Pancreas (tissue), 10 donors: ENCODE measurements around the gene FRRS1. TPM values are rescaled to one million over a fixed set of nuclear protein-coding genes. Genes with fewer than 3 reads are reported as not detected.

Source experiments
- ATAC-seq, 4 donors: fragments of 200-7000 bp; cut with Tn5 transposase; one replicate each; pipeline versions ENCODE4 v1.8.0 to v1.9.1; 2020; ENCODE audit warnings: mild to moderate bottlenecking in 4 of 4, moderate library complexity in 4 of 4
- DNase-seq, 6 donors: peaks; one replicate each; pipeline ENCODE4 v3.0.0-alpha.2; 2020
- FAIRE-seq: peaks from 2 replicates; lab custom pipeline; 2012; peaks lifted over from hg19 to GRCh38; lab: Jason Lieb, UNC
- H3K27ac ChIP-seq, 4 donors: fragments of 200-600 bp; sonication (generic); 1 replicate in 3 of 4; 2 replicates in 1 of 4; pipeline versions ENCODE4 v1.5.0 to v1.8.0; 2020
- H3K27me3 ChIP-seq, 4 donors: fragments of 200-600 bp; one replicate each; pipeline ENCODE4 v1.8.0; 2021
- H3K36me3 ChIP-seq, 3 donors: fragments of 200-600 bp; sonication (generic) in 1 of 3; one replicate each; pipeline versions ENCODE4 v1.5.0 to v1.8.0; 2020 to 2021
- H3K4me1 ChIP-seq, 3 donors: fragments of 200-600 bp; one replicate each; pipeline ENCODE4 v1.8.0; 2021
- H3K4me3 ChIP-seq, 4 donors: fragments of 200-600 bp; sonication (generic) in 2 of 4; one replicate each; pipeline versions ENCODE4 v1.5.0 to v1.8.0; 2020 to 2021
- H3K9me3 ChIP-seq, 4 donors: fragments of 200-600 bp; one replicate each; pipeline ENCODE4 v1.8.0; 2021
- WGBS, 2 donors: extraction: QIAGEN DNeasy Blood & Tissue Kit; methylation state at CpG; one replicate each; pipeline ENCODE4 v1.1.7; 2013; 5-methylcytosine and 5-hydroxymethylcytosine counted together
- intact Hi-C, 3 donors: fragments of 100-400 bp; cut with DNase I; formaldehyde crosslinking; loops; one replicate each; pipeline versions ENCODE4 v1.11.1 to v1.14.2; 2022
- polyA plus RNA-seq, 2 donors: library from polyadenylated mRNA; stranded (reverse); fragments of 200-250 nt; gene quantifications; one replicate each; pipeline ENCODE4 v1.2.3, GENCODE V29; 2013
- total RNA-seq, 6 donors: library from RNA; stranded (reverse); fragmentation: NEBNext Ultra II Directional in 4 of 6; extraction: Animal tissue kit (Norgen Biotek cat#: 25700) in 4 of 6; gene quantifications; one replicate each; pipeline versions ENCODE4 v1.2.1 to v1.2.4, GENCODE V29; 2021 to 2023
- TF ChIP-seq, protein P1 (sequence below), 4 donors: fragments of 200-600 bp; sonication (generic) in 3 of 4; IDR thresholded peaks; one replicate each; pipeline versions ENCODE4 v1.5.0 to v1.8.0; 2021; ENCODE audit warnings: antibody characterized with exemption in 4 of 4
- donor health status: healthy with polysubstance abuse.
- donor health status: DM: no; HTN: no; CAD: no; lungs with moderate emphysema.
- donor health status: DM: no; HTN: no; CAD: no.
- donor health status: control.
- donor health status: control.
- donor health status: Bipolar disorder and iron deficiency.
- donor health status: DM: yes; HTN: yes; CAD: no.
- donor health status: DM: no; HTN: no; CAD: no.
- donor health status: DM: no; HTN: no; CAD: no.
- donor health status: DM: yes; HTN: yes; CAD: no.

FRRS1 gene
- total and polyA plus RNA-seq, 8 donors: 0.34 to 7.3 (median 1.7) TPM

DNA sequence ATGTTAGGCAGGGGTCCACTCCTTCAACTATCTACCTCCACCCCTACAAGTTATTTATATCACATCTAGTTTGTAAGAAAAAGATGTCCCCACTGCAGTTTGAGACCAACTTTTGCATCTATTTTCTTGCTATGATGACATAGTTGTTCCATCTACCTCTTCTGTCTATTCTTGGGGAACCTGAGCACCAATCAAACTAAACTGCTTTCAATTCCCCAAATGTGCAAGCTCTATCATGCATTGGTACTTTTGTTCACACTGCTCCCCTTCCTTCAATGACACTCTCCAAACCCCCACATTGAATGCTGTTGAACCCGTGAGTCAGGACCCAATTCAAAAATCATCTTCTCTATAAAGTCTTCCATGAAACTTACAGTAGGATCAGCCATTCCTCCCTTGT is 16.0 kb upstream of the FRRS1 start:
- Histone ChIP-seq H3K36me3 (no peaks in the 10 kb centered on the region), H3K4me1 (no peaks in the 10 kb centered on the region), H3K9me3 (no peaks in the 10 kb centered on the region), H3K27ac (no peak overlapping the region), H3K4me3 (no peak overlapping the region), H3K27me3 (no peaks in the 10 kb centered on the region)
- intact Hi-C loops: no loop called here
- FAIRE-seq (no peak), ATAC-seq (no peak), DNase-seq (no peak)
- TF ChIP-seq, protein P1, sequence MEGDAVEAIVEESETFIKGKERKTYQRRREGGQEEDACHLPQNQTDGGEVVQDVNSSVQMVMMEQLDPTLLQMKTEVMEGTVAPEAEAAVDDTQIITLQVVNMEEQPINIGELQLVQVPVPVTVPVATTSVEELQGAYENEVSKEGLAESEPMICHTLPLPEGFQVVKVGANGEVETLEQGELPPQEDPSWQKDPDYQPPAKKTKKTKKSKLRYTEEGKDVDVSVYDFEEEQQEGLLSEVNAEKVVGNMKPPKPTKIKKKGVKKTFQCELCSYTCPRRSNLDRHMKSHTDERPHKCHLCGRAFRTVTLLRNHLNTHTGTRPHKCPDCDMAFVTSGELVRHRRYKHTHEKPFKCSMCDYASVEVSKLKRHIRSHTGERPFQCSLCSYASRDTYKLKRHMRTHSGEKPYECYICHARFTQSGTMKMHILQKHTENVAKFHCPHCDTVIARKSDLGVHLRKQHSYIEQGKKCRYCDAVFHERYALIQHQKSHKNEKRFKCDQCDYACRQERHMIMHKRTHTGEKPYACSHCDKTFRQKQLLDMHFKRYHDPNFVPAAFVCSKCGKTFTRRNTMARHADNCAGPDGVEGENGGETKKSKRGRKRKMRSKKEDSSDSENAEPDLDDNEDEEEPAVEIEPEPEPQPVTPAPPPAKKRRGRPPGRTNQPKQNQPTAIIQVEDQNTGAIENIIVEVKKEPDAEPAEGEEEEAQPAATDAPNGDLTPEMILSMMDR (IDR thresholded peaks at IDR 0.05): no peak
- WGBS, 2 donors: 94 to 100% methylated on average over 1 of the region's 1 CpG

- TF ChIP-seq, protein P1 (IDR thresholded peaks at IDR 0.05): no peak
- intact Hi-C loops: no loop called here
- H3K27ac ChIP-seq: no peak overlapping the region
- H3K9me3 ChIP-seq: no peaks in the 10 kb centered on the region
- H3K36me3 ChIP-seq: no peaks in the 10 kb centered on the region
- WGBS, 2 donors: 68 to 72% methylated on average over 3 of the region's 3 CpGs
- H3K4me1 ChIP-seq: no peaks in the 10 kb centered on the region
- no peak overlapping the region for H3K4me3 ChIP-seq
- ATAC-seq (no peak), FAIRE-seq (no peak), DNase-seq (no peak)
- no peaks in the 10 kb centered on the region for H3K27me3 ChIP-seq
Measured at GRCh38 chr1:99781798-99782197, 15.4 kb upstream of the FRRS1 start.

DNA sequence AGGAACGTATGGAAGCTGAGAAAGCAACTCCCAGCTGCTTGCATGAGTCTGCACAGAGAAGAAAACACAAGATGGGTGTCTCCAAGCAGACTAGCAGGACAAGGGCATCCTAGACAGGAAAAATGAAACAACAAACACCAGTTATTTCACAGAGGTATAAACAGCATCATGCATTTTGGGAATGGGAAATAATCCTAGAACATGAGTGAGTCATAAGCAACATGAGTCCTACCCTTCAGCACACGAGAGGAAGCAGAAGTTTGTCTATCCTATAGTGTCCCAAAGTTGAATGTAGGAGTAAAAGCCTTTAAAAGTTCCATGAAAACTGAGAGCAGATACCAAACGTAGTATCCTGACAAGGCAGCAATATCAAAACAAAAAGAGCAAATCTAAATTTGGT is 11.3 kb upstream of the FRRS1 start:
- 56 to 58% methylated on average over 3 of the region's 3 CpGs for WGBS, 2 donors
- ATAC-seq: no peak
- Histone ChIP-seq H3K36me3 (no peaks in the 10 kb centered on the region), H3K27ac (no peak overlapping the region), H3K4me1 (no peaks in the 10 kb centered on the region), H3K9me3 (no peaks in the 10 kb centered on the region), H3K27me3 (no peaks in the 10 kb centered on the region), H3K4me3 (no peak overlapping the region)
- FAIRE-seq: no peak
- TF ChIP-seq, protein P1 (IDR thresholded peaks at IDR 0.05): no peak
- DNase-seq: no peak
- intact Hi-C loops: no loop called here

DNA sequence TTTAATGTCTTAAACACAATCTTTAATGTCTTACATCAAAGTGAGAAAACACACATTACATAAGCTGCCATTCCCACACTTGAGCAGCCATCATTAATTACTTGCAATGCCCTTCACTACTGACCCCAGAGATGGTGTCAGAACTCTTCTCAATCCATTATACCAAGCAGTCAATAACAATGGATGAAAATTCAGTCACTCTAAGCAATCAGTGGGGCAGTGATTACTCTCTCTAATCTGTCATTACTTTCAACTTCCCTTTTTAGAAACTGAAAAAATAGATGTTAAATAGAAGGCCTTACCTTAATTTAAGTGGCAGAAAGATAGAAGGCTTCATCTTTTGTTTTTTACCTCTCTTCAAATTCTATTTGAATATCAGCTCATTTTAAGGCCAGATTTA is 9.7 kb upstream of the FRRS1 start:
- no peak for FAIRE-seq
- H3K27ac ChIP-seq: no peak overlapping the region
- no peaks in the 10 kb centered on the region for H3K36me3 ChIP-seq
- intact Hi-C loops: no loop called here
- ATAC-seq: no peak
- H3K4me1 ChIP-seq: no peaks in the 10 kb centered on the region
- TF ChIP-seq, protein P1 (IDR thresholded peaks at IDR 0.05): no peak
- H3K27me3 ChIP-seq: no peaks in the 10 kb centered on the region
- no peak overlapping the region for H3K4me3 ChIP-seq
- H3K9me3 ChIP-seq: no peaks in the 10 kb centered on the region
- DNase-seq: no peak

GRCh38 chr1:99772809-99773208 is 6.4 kb upstream of the FRRS1 start:
- TF ChIP-seq, protein P1 (IDR thresholded peaks at IDR 0.05): no peak
- no peak overlapping the region for H3K27ac ChIP-seq
- FAIRE-seq (no peak), DNase-seq (no peak), ATAC-seq (no peak)
- 92 to 98% methylated on average over 3 of the region's 3 CpGs for WGBS, 2 donors
- H3K9me3 ChIP-seq: no peaks in the 10 kb centered on the region
- no peaks in the 10 kb centered on the region for H3K27me3 ChIP-seq
- intact Hi-C loops: no loop called here
- H3K36me3 ChIP-seq: no peaks in the 10 kb centered on the region
- peaks cover 0 to 7% (median 6%) of the 10 kb centered on the region in 3 donors for H3K4me1 ChIP-seq
- H3K4me3 ChIP-seq: no peak overlapping the region
